ENCODE data around the gene CLIP4. TPM values are rescaled to one million over a fixed set of nuclear protein-coding genes. Genes with fewer than 3 reads are reported as not detected.
A peak's percentile ranks its signal among the peaks of the same experiment; 100 is the strongest.

Gene CLIP4
- total and polyA plus RNA-seq, 4 donors: 15.1 to 30.1 (median 23.1) TPM

GRCh38 chr2:29222381-29223179 is 107.4 kb downstream of the CLIP4 start:
- ATAC-seq (ENCODE audit: insufficient read depth, low FRiP score) (no peak), DNase-seq (peak in 2 of 3 donors; percentile 12 to 13)
- no peaks in the 10 kb centered on the region for H3K36me3 ChIP-seq (ENCODE audit: control insufficient read depth in 4 of 4, insufficient read depth in 4 of 4, low read length in 4 of 4)
- 74 to 83% methylated on average over 11 of the region's 11 CpGs for WGBS, 2 donors
- peaks cover 0 to 3% (median 0%) of the 10 kb centered on the region in 5 donors for H3K4me1 ChIP-seq (ENCODE audit: control insufficient read depth in 5 of 5, insufficient read depth in 5 of 5, low read length in 5 of 5)
- no peak overlapping the region for H3K27ac ChIP-seq (ENCODE audit: low read depth in 1 of 2, low read length in 1 of 2)
- H3K4me3 ChIP-seq: no peak overlapping the region
- H3K27me3 ChIP-seq (ENCODE audit: control insufficient read depth in 3 of 3, insufficient read depth in 3 of 3, low read length in 2 of 3): no peaks in the 10 kb centered on the region
- TF ChIP-seq CTCF (IDR thresholded peaks at IDR 0.05; ENCODE audit: control extremely low read depth, extremely low read depth): no peak
- H3K9me3 ChIP-seq (ENCODE audit: control insufficient read depth in 4 of 4, insufficient read depth in 3 of 4, low read length in 3 of 4): no peaks in the 10 kb centered on the region
- no peak overlapping the region for H3K9ac ChIP-seq (ENCODE audit: insufficient read depth in 1 of 2, low read length in 2 of 2)

DNA sequence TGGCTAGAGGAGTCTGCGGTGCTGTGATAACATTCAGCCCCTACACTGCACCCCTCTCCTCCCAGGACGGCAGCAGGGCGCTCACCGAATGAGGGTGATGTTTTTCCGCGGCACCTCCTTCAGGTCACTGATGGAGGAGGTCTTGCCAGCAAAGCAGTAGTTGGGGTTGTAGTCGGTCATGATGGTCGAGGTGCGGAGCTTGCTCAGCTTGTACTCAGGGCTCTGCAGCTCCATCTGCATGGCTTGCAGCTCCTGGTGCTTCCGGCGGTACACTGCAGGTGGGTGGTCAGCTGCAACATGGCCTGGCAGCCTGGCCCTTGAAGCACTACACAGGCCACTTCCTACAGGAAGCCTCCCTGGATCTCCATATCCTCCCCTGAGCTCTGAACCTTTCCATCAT is 108.0 kb downstream of the CLIP4 start:
- peak in 1 of 3 donors; percentile 7 for DNase-seq
- peaks cover 0 to 3% (median 0%) of the 10 kb centered on the region in 5 donors for H3K4me1 ChIP-seq (ENCODE audit: control insufficient read depth in 5 of 5, insufficient read depth in 5 of 5, low read length in 5 of 5)
- no peak for TF ChIP-seq CTCF (IDR thresholded peaks at IDR 0.05; ENCODE audit: control extremely low read depth, extremely low read depth)
- H3K36me3 ChIP-seq (ENCODE audit: control insufficient read depth in 4 of 4, insufficient read depth in 4 of 4, low read length in 4 of 4): no peaks in the 10 kb centered on the region
- no peak for ATAC-seq (ENCODE audit: insufficient read depth, low FRiP score)
- H3K27me3 ChIP-seq (ENCODE audit: control insufficient read depth in 3 of 3, insufficient read depth in 3 of 3, low read length in 2 of 3): no peaks in the 10 kb centered on the region
- no peak overlapping the region for H3K4me3 ChIP-seq
- no peaks in the 10 kb centered on the region for H3K9me3 ChIP-seq (ENCODE audit: control insufficient read depth in 4 of 4, insufficient read depth in 3 of 4, low read length in 3 of 4)
- 89 to 90% methylated on average over 11 of the region's 11 CpGs for WGBS, 2 donors
- no peak overlapping the region for H3K9ac ChIP-seq (ENCODE audit: insufficient read depth in 1 of 2, low read length in 2 of 2)
- no peak overlapping the region for H3K27ac ChIP-seq (ENCODE audit: low read depth in 1 of 2, low read length in 1 of 2)

DNA sequence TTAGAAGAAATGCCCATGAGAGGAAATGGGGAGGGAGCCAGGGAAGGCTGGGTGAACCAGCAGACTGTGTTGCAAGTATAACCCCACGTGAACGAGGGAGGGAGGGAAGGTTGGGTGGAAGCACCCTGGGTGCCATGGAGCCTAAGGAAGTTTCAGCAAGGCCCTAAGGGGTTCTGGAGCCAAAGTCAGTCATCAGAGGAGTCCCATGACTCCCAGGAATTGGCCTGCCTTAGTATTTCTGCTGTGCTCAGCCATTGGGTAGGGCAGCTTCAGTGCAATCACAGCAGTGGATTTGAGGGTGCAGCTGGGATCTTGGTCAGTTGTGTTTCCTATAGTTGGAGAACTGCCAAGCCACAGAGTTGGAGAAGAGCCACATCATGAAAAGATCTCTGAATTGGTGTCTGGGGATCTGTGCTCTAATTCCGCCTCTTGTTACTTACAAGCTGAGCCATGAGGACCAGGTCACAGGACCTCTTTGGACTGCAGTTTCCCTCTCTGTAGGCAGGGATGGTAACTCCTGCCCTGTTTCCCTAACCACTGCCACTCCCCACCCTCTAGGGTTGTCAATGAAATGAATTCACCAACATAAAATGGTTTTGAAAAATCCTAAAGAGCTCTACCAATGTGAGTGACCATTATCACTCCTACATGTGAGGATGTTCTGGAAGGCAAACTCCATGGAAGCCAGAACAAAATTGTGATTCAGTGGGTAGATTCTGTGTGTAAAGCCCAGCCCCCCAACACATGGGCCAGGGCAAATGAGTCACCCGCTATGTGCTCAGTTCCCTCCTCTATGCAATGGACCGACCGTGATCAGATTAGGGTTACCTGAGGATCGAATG is 108.9 kb downstream of the CLIP4 start:
- no peak for TF ChIP-seq CTCF (IDR thresholded peaks at IDR 0.05; ENCODE audit: control extremely low read depth, extremely low read depth)
- no peak overlapping the region for H3K4me3 ChIP-seq
- no peak overlapping the region for H3K9ac ChIP-seq (ENCODE audit: insufficient read depth in 1 of 2, low read length in 2 of 2)
- H3K4me1 ChIP-seq (ENCODE audit: control insufficient read depth in 5 of 5, insufficient read depth in 5 of 5, low read length in 5 of 5): peaks cover 0 to 3% (median 0%) of the 10 kb centered on the region in 5 donors
- H3K27me3 ChIP-seq (ENCODE audit: control insufficient read depth in 3 of 3, insufficient read depth in 3 of 3, low read length in 2 of 3): peaks cover 0 to 3% (median 0%) of the 10 kb centered on the region in 3 donors
- H3K9me3 ChIP-seq (ENCODE audit: control insufficient read depth in 4 of 4, insufficient read depth in 3 of 4, low read length in 3 of 4): no peaks in the 10 kb centered on the region
- ATAC-seq (ENCODE audit: insufficient read depth, low FRiP score): no peak
- whole genome bisulfite sequencing, 2 donors: 66 to 68% methylated on average over 7 of the region's 7 CpGs
- peak; percentile 12 to 65 (median 29) for DNase-seq
- H3K27ac ChIP-seq (ENCODE audit: low read depth in 1 of 2, low read length in 1 of 2): no peak overlapping the region
- H3K36me3 ChIP-seq (ENCODE audit: control insufficient read depth in 4 of 4, insufficient read depth in 4 of 4, low read length in 4 of 4): no peaks in the 10 kb centered on the region
